ENCODE data around the gene RPL7L1.
A peak's percentile ranks its signal among the peaks of the same experiment; 100 is the strongest.

- TF ChIP-seq CTCF (conservative IDR thresholded peaks at IDR 0.05) (peak; percentile 85), ZFX (IDR thresholded peaks at IDR 0.05) (no peak)
Observed at GRCh38 chr6:42898891-42899361, 19.5 kb downstream of the RPL7L1 start.
